Skin of body (tissue), 2 donors: ENCODE results near the gene ADIPOR2. TPM values are rescaled to one million over a fixed set of nuclear protein-coding genes. Genes with fewer than 3 reads are reported as not detected.

Experiments
- DNase-seq: peaks from one replicate; lab custom pipeline; 2025; lab: John Stamatoyannopoulos, UW
- total RNA-seq: library from RNA; depleted of rRNA; stranded (reverse); fragments of >200 nt; gene quantifications from one replicate; pipeline ENCODE4 v1.2.3, GENCODE V29; 2014

ADIPOR2 gene
- total RNA-seq, 1 donor from 2014 or later = 68.0 TPM

- no peak for DNase-seq
Observed at GRCh38 chr12:1797991-1798640, 107.2 kb downstream of the ADIPOR2 start.

- DNase-seq = no peak
Observed at GRCh38 chr12:1798641-1799020, 107.8 kb downstream of the ADIPOR2 start.

- DNase-seq = no peak
Observed at GRCh38 chr12:1799051-1799881, 108.4 kb downstream of the ADIPOR2 start.

- no peak for DNase-seq
Observed at GRCh38 chr12:1799882-1800400, 109.1 kb downstream of the ADIPOR2 start.

- no peak for DNase-seq
Observed at GRCh38 chr12:1800401-1801302, 109.8 kb downstream of the ADIPOR2 start.

- no peak for DNase-seq
Observed at GRCh38 chr12:1801303-1801975, 110.6 kb downstream of the ADIPOR2 start.

GRCh38 chr12:1803736-1804135 is 112.9 kb downstream of the ADIPOR2 start:
- no peak for DNase-seq

GRCh38 chr12:1804545-1805332 is 113.9 kb downstream of the ADIPOR2 start:
- DNase-seq = peak; percentile 91

- DNase-seq = no peak
Observed at GRCh38 chr12:1805441-1806081, 114.7 kb downstream of the ADIPOR2 start.

- DNase-seq = no peak
Observed at GRCh38 chr12:1806301-1807086, 115.6 kb downstream of the ADIPOR2 start.

- no peak for DNase-seq
Observed at GRCh38 chr12:1807087-1807860, 116.4 kb downstream of the ADIPOR2 start.

GRCh38 chr12:1808036-1808797 is 117.3 kb downstream of the ADIPOR2 start:
- DNase-seq = no peak

- no peak for DNase-seq
Observed at GRCh38 chr12:1808798-1809480, 118.1 kb downstream of the ADIPOR2 start.

GRCh38 chr12:1809591-1810190 is 118.8 kb downstream of the ADIPOR2 start:
- DNase-seq = no peak

- no peak for DNase-seq
Observed at GRCh38 chr12:1810201-1810930, 119.5 kb downstream of the ADIPOR2 start.

- no peak for DNase-seq
Observed at GRCh38 chr12:1810931-1811280, 120.0 kb downstream of the ADIPOR2 start.
